HepG2 (cell line): ENCODE results near the gene RAB40C. TPM values are rescaled to one million over a fixed set of nuclear protein-coding genes. Genes with fewer than 3 reads are reported as not detected.
A peak's percentile ranks its signal among the peaks of the same experiment; 100 is the strongest.

ENCODE experiments used
- BCL6 ChIP-seq: IDR thresholded peaks from 2 replicates; pipeline ENCODE4 v1.6.1; 2016; ENCODE audit warnings: missing genetic modification reagents, missing compliant biosample characterization
- CCDC6 ChIP-seq: sonication (generic); formaldehyde crosslinking; IDR thresholded peaks from 2 replicates; pipeline ENCODE4 v1.8.1; 2022; ENCODE audit warnings: mild to moderate bottlenecking, missing genetic modification reagents, moderate library complexity
- ETV5 ChIP-seq: IDR thresholded peaks from 2 replicates; pipeline ENCODE4 v1.6.1; 2018; ENCODE audit warnings: missing biosample characterization, missing genetic modification reagents, inconsistent platforms, borderline replicate concordance
- GABPA ChIP-seq, 2 experiments: IDR thresholded peaks; 2 replicates each; pipeline ENCODE4 v1.6.1; 2011 to 2016; ENCODE audit warnings: low read depth in 2 of 2, low read length in 1 of 2, missing biosample characterization in 1 of 2, missing genetic modification characterization in 1 of 2
- HDAC2 ChIP-seq: sonication (generic); formaldehyde crosslinking; IDR thresholded peaks from 2 replicates; pipeline ENCODE4 v1.4.0; 2020; ENCODE audit warnings: missing genetic modification reagents
- HES4 ChIP-seq: sonication (generic); formaldehyde crosslinking; IDR thresholded peaks from 2 replicates; pipeline ENCODE4 v1.9.0; 2021; ENCODE audit warnings: mild to moderate bottlenecking, missing genetic modification reagents, borderline replicate concordance
- MYNN ChIP-seq: sonication (generic); formaldehyde crosslinking; IDR thresholded peaks from 2 replicates; pipeline ENCODE4 v1.4.0; 2020; ENCODE audit warnings: mild to moderate bottlenecking, low read depth, missing genetic modification reagents
- NFRKB ChIP-seq: fragments of 450-650 bp; IDR thresholded peaks from 2 replicates; pipeline ENCODE4 v1.6.1; 2017
- PAWR ChIP-seq: sonication (generic); formaldehyde crosslinking; IDR thresholded peaks from 2 replicates; pipeline ENCODE4 v1.4.0; 2020; ENCODE audit warnings: missing genetic modification reagents, mild to moderate bottlenecking, borderline replicate concordance
- RFX5 ChIP-seq: IDR thresholded peaks from 2 replicates; pipeline ENCODE4 v1.6.1; 2011; ENCODE audit warnings: low read depth, low read length, improper control_type of control experiment
- TEAD2 ChIP-seq: sonication (generic); formaldehyde crosslinking; IDR thresholded peaks from 2 replicates; pipeline ENCODE4 v1.9.0; 2021; ENCODE audit warnings: missing genetic modification reagents
- TFDP2 ChIP-seq: sonication (generic); formaldehyde crosslinking; IDR thresholded peaks from 2 replicates; pipeline ENCODE4 v1.4.0; 2020; ENCODE audit warnings: missing genetic modification reagents
- THYN1 ChIP-seq: sonication (generic); formaldehyde crosslinking; IDR thresholded peaks from 2 replicates; pipeline ENCODE4 v1.8.1; 2023; ENCODE audit warnings: low read depth, mild to moderate bottlenecking, moderate library complexity, missing genetic modification reagents, borderline replicate concordance
- ZFP82 ChIP-seq: sonication (generic); formaldehyde crosslinking; IDR thresholded peaks from 2 replicates; pipeline ENCODE4 v1.5.1; 2020; ENCODE audit warnings: mild to moderate bottlenecking, missing genetic modification reagents, borderline replicate concordance
- ZNF274 ChIP-seq: sonication (generic); formaldehyde crosslinking; IDR thresholded peaks from 2 replicates; pipeline ENCODE4 v1.5.1; 2020; ENCODE audit warnings: mild to moderate bottlenecking, missing genetic modification reagents
- ZNF280B ChIP-seq: sonication (generic); formaldehyde crosslinking; IDR thresholded peaks from 2 replicates; pipeline ENCODE4 v1.5.0; 2020; ENCODE audit warnings: missing genetic modification reagents, mild to moderate bottlenecking, borderline replicate concordance
- ZNF567 ChIP-seq: sonication (generic); formaldehyde crosslinking; IDR thresholded peaks from 2 replicates; pipeline ENCODE4 v1.8.1; 2023; ENCODE audit warnings: mild to moderate bottlenecking, missing genetic modification reagents, borderline replicate concordance
- ZNF644 ChIP-seq: IDR thresholded peaks from 2 replicates; pipeline ENCODE4 v1.6.1; 2016; ENCODE audit warnings: low read depth
- ZNF724P ChIP-seq: sonication (generic); formaldehyde crosslinking; IDR thresholded peaks from 2 replicates; pipeline ENCODE4 v1.8.0; 2022; ENCODE audit warnings: missing genetic modification reagents, borderline replicate concordance
- ZNF746 ChIP-seq: sonication (generic); formaldehyde crosslinking; IDR thresholded peaks from 2 replicates; pipeline ENCODE4 v1.8.0; 2022; ENCODE audit warnings: mild to moderate bottlenecking, missing genetic modification reagents
- ZNF773 ChIP-seq: sonication (generic); formaldehyde crosslinking; IDR thresholded peaks from 2 replicates; pipeline ENCODE4 v1.4.0; 2020; ENCODE audit warnings: missing genetic modification reagents, borderline replicate concordance
- ZNF780A ChIP-seq: sonication (generic); formaldehyde crosslinking; IDR thresholded peaks from 2 replicates; pipeline ENCODE4 v1.8.0; 2022; ENCODE audit warnings: mild to moderate bottlenecking, missing genetic modification reagents, moderate library complexity
- ZSCAN31 ChIP-seq: sonication (generic); formaldehyde crosslinking; IDR thresholded peaks from 2 replicates; pipeline ENCODE4 v1.5.0; 2020; ENCODE audit warnings: low read depth, mild to moderate bottlenecking, missing genetic modification reagents
- polyA plus RNA-seq, 8 experiments: library from polyadenylated mRNA; depleted of rRNA in 3 of 8; stranded (reverse) in 7 of 8; unstranded in 1 of 8; fragments of >200 nt; fragmentation: Illumina TruSeq in 4 of 8; extraction: Trizol in 4 of 8; gene quantifications; 2 replicates each; pipeline versions ENCODE4 v1.2.1 to v1.2.3, GENCODE V29; 2011 to 2016; ENCODE audit warnings: low read depth in 4 of 8, missing spikeins in 1 of 8, mixed read lengths in 1 of 8; ENCODE audit not compliant: insufficient read depth in 1 of 8
- total RNA-seq, 5 experiments: library from RNA; depleted of rRNA; stranded (reverse); fragments of >200 nt; fragmentation: Illumina TruSeq; extraction: Trizol; gene quantifications; 2 replicates each; pipeline ENCODE4 v1.2.3, GENCODE V29; 2016; ENCODE audit warnings: low read depth in 1 of 5
- TF ChIP-seq, protein P1 (sequence below): sonication (generic); formaldehyde crosslinking; IDR thresholded peaks from 2 replicates; pipeline ENCODE4 v1.5.1; 2020; ENCODE audit warnings: missing genetic modification reagents, mild to moderate bottlenecking, borderline replicate concordance
- TF ChIP-seq, protein P2 (sequence below): sonication (generic); formaldehyde crosslinking; IDR thresholded peaks from 2 replicates; pipeline ENCODE4 v1.5.0; 2020; ENCODE audit warnings: missing genetic modification reagents

The RAB40C gene
- total and polyA plus RNA-seq, 2 of the 13 experiments (the other 11 are each of a cell fraction or from before 2014, with no cell fraction given) = 7.7 to 11.5 TPM

DNA sequence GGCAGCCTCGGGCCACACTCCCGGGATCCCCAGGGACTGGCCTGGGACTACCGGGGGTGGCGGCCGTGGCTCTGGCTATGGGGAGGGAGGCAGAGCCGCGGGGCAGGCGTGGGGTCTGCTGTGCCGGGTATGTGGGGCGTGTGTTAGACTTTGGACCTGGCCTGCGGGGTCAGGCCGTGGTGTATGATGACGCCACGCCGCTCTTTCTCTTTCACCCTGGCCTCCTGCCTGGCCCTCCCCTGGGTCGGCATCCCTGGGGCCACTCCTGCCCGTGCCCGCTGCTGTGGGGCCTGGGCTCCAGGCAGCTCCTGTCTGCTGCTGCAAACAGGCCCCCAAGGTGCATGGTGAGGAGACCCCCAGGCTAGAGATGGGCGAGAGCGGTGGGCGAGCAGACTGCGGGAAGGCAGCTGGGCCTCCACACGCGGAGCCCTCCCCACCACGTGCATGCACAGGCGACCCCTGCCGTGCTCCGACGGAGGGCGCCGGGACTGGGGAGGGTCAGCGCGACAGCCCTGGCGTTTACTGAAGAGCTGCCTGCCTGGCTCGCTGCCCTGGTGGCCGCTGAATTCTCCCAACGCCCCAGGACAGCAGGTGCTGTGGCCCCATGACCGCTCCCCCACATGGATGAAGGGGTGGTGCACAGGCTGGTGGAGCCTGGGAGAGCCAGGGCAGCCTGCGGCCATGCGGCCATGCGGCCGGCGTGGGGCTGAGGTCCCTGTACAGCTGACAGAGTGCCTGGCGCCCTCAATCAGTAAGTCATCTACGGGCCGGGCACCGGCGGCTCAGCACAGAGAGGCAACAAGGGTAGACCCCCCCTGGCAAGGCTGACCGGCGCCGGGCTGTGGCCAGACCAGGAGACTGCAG lies 46.3 kb upstream of the RAB40C start (continued):
- no peak for TF ChIP-seq ZNF773 (CRISPR knock-in tag)
- TF ChIP-seq ZNF644 (CRISPR knock-in tag) = no peak
- TF ChIP-seq, protein P1, sequence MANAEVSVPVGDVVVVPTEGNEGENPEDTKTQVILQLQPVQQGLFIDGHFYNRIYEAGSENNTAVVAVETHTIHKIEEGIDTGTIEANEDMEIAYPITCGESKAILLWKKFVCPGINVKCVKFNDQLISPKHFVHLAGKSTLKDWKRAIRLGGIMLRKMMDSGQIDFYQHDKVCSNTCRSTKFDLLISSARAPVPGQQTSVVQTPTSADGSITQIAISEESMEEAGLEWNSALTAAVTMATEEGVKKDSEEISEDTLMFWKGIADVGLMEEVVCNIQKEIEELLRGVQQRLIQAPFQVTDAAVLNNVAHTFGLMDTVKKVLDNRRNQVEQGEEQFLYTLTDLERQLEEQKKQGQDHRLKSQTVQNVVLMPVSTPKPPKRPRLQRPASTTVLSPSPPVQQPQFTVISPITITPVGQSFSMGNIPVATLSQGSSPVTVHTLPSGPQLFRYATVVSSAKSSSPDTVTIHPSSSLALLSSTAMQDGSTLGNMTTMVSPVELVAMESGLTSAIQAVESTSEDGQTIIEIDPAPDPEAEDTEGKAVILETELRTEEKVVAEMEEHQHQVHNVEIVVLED = peak; percentile 17; the same call in 1 of the 2 replicates
- TF ChIP-seq NFRKB = no peak
- 0 out of 2 replicates have a peak, but pooled peaks have one; percentile 61 for TF ChIP-seq ZNF780A (CRISPR knock-in tag)
- no peak; the same call in 1 of the 2 replicates for TF ChIP-seq TFDP2
- peak; percentile 65; the same call in 1 of the 2 replicates for TF ChIP-seq ZNF280B
- TF ChIP-seq TEAD2 (CRISPR knock-in tag) = no peak
- peak; percentile 67 for TF ChIP-seq HDAC2 (CRISPR knock-in tag)
- TF ChIP-seq ETV5 = no peak
- TF ChIP-seq PAWR (CRISPR knock-in tag) = no peak
- no peak for TF ChIP-seq ZFP82
- TF ChIP-seq ZSCAN31 (CRISPR knock-in tag) = 0 out of 2 replicates have a peak, but pooled peaks have one; percentile 35
- TF ChIP-seq MYNN (CRISPR knock-in tag) = no peak
- no peak for TF ChIP-seq RFX5
- TF ChIP-seq, protein P2, sequence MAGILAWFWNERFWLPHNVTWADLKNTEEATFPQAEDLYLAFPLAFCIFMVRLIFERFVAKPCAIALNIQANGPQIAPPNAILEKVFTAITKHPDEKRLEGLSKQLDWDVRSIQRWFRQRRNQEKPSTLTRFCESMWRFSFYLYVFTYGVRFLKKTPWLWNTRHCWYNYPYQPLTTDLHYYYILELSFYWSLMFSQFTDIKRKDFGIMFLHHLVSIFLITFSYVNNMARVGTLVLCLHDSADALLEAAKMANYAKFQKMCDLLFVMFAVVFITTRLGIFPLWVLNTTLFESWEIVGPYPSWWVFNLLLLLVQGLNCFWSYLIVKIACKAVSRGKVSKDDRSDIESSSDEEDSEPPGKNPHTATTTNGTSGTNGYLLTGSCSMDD (CRISPR knock-in tag) = no peak
- TF ChIP-seq BCL6 = peak; percentile 22; the same call in 1 of the 2 replicates
- peak; percentile 83 for TF ChIP-seq ZNF746 (CRISPR knock-in tag)
- TF ChIP-seq GABPA (IDR thresholded peaks at IDR 0.05; ENCODE audit: low read depth, low read length) = no peak
- no peak for TF ChIP-seq GABPA (CRISPR knock-in tag; IDR thresholded peaks at IDR 0.05; ENCODE audit: low read depth)
- TF ChIP-seq ZNF724P (CRISPR knock-in tag) = peak; percentile 33; the same call in 1 of the 2 replicates
- no peak for TF ChIP-seq CCDC6 (CRISPR knock-in tag)
- no peak for TF ChIP-seq HES4 (CRISPR knock-in tag)
- TF ChIP-seq THYN1 (CRISPR knock-in tag) = no peak
- TF ChIP-seq ZNF274 (CRISPR knock-in tag) = no peak
- no peak for TF ChIP-seq ZNF567
